ENCODE data around the gene IFNA21. TPM values are rescaled to one million over a fixed set of nuclear protein-coding genes. Genes with fewer than 3 reads are reported as not detected.

IFNA21 gene
- total and polyA plus RNA-seq, 4 donors, result not detected

- no peak overlapping the region for H3K9ac ChIP-seq (ENCODE audit: low read depth in 1 of 2, low read length in 2 of 2)
- TF ChIP-seq GABPA (IDR thresholded peaks at IDR 0.05 in 1 of 2, conservative IDR thresholded peaks at IDR 0.05 in 1 of 2), result no peak
- TF ChIP-seq, protein P1, sequence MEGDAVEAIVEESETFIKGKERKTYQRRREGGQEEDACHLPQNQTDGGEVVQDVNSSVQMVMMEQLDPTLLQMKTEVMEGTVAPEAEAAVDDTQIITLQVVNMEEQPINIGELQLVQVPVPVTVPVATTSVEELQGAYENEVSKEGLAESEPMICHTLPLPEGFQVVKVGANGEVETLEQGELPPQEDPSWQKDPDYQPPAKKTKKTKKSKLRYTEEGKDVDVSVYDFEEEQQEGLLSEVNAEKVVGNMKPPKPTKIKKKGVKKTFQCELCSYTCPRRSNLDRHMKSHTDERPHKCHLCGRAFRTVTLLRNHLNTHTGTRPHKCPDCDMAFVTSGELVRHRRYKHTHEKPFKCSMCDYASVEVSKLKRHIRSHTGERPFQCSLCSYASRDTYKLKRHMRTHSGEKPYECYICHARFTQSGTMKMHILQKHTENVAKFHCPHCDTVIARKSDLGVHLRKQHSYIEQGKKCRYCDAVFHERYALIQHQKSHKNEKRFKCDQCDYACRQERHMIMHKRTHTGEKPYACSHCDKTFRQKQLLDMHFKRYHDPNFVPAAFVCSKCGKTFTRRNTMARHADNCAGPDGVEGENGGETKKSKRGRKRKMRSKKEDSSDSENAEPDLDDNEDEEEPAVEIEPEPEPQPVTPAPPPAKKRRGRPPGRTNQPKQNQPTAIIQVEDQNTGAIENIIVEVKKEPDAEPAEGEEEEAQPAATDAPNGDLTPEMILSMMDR (IDR thresholded peaks at IDR 0.05; ENCODE audit: low read depth, low read length, missing input control), result no peak
- TF ChIP-seq HNF4G (IDR thresholded peaks at IDR 0.05), result no peak
- TF ChIP-seq ATF3 (IDR thresholded peaks at IDR 0.05), result no peak
- no peak for TF ChIP-seq NR2F2 (IDR thresholded peaks at IDR 0.05)
- TF ChIP-seq JUND (IDR thresholded peaks at IDR 0.05), result no peak
- no peak for TF ChIP-seq FOXA1 (IDR thresholded peaks at IDR 0.05)
- no peak for TF ChIP-seq RXRA (IDR thresholded peaks at IDR 0.05)
- TF ChIP-seq ZBTB33 (IDR thresholded peaks at IDR 0.05), result no peak
- TF ChIP-seq YY1 (IDR thresholded peaks at IDR 0.05), result no peak
- TF ChIP-seq SP1 (IDR thresholded peaks at IDR 0.05), result no peak
- TF ChIP-seq HNF4A (conservative IDR thresholded peaks at IDR 0.05), result no peak
- no peak for TF ChIP-seq FOXA2 (IDR thresholded peaks at IDR 0.05)
- TF ChIP-seq MAX (IDR thresholded peaks at IDR 0.05), result no peak
- TF ChIP-seq, protein P2, sequence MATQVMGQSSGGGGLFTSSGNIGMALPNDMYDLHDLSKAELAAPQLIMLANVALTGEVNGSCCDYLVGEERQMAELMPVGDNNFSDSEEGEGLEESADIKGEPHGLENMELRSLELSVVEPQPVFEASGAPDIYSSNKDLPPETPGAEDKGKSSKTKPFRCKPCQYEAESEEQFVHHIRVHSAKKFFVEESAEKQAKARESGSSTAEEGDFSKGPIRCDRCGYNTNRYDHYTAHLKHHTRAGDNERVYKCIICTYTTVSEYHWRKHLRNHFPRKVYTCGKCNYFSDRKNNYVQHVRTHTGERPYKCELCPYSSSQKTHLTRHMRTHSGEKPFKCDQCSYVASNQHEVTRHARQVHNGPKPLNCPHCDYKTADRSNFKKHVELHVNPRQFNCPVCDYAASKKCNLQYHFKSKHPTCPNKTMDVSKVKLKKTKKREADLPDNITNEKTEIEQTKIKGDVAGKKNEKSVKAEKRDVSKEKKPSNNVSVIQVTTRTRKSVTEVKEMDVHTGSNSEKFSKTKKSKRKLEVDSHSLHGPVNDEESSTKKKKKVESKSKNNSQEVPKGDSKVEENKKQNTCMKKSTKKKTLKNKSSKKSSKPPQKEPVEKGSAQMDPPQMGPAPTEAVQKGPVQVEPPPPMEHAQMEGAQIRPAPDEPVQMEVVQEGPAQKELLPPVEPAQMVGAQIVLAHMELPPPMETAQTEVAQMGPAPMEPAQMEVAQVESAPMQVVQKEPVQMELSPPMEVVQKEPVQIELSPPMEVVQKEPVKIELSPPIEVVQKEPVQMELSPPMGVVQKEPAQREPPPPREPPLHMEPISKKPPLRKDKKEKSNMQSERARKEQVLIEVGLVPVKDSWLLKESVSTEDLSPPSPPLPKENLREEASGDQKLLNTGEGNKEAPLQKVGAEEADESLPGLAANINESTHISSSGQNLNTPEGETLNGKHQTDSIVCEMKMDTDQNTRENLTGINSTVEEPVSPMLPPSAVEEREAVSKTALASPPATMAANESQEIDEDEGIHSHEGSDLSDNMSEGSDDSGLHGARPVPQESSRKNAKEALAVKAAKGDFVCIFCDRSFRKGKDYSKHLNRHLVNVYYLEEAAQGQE (IDR thresholded peaks at IDR 0.05), result no peak
- TF ChIP-seq TAF1 (conservative IDR thresholded peaks at IDR 0.05), result no peak
- TF ChIP-seq RAD21 (IDR thresholded peaks at IDR 0.05), result no peak
- no peak for TF ChIP-seq EGR1 (IDR thresholded peaks at IDR 0.05; ENCODE audit: low read depth in 2 of 2)
- H3K36me3 ChIP-seq (ENCODE audit: control insufficient read depth in 4 of 4, insufficient read depth in 3 of 4, low read depth in 1 of 4, low read length in 3 of 4), result no peaks in the 10 kb centered on the region
- H3K4me3 ChIP-seq (ENCODE audit: low read depth in 1 of 3, low read length in 3 of 3), result no peak overlapping the region
- WGBS, result 65% methylated on average over 2 of the region's 2 CpGs
- H3K27me3 ChIP-seq (ENCODE audit: control insufficient read depth in 4 of 4, insufficient read depth in 4 of 4, low read length in 3 of 4), result no peaks in the 10 kb centered on the region
- H3K9me3 ChIP-seq (ENCODE audit: control insufficient read depth in 4 of 4, low read length in 3 of 4), result no peaks in the 10 kb centered on the region
- no peak for DNase-seq (ENCODE audit: low spot score)
- H3K4me1 ChIP-seq (ENCODE audit: control insufficient read depth in 4 of 4, insufficient read depth in 4 of 4, low read length in 3 of 4), result peaks cover 0 to 3% (median 0%) of the 10 kb centered on the region in 4 donors
- no peak overlapping the region for H3K27ac ChIP-seq (ENCODE audit: low read depth in 1 of 2, low read length in 2 of 2)
These were observed 11.0 kb downstream of the IFNA21 start for GRCh38 chr9:21155501-21155900.
